Esophagus muscularis mucosa (tissue), 4 donors: ENCODE measurements around the gene DMD. TPM values are rescaled to one million over a fixed set of nuclear protein-coding genes. Genes with fewer than 3 reads are reported as not detected.

Experiments
- DNase-seq: peaks from one replicate; pipeline ENCODE4 v3.0.0-alpha.2; 2017; ENCODE audit errors: extremely low spot score
- H3K27ac ChIP-seq, 4 donors: fragments of 200-600 bp; sonication (generic); replicated peaks in 1 of 4; 1 replicate in 3 of 4; 2 replicates in 1 of 4; pipeline ENCODE4 v1.5.1; 2016 to 2019; ENCODE audit warnings: mild to moderate bottlenecking in 1 of 4
- H3K27me3 ChIP-seq, 4 donors: fragments of 200-600 bp; sonication (generic); one replicate each; pipeline versions ENCODE4 v1.5.1 to v1.6.0; 2016 to 2019
- H3K36me3 ChIP-seq, 4 donors: fragments of 200-600 bp; sonication (generic); one replicate each; pipeline ENCODE4 v1.5.1; 2016 to 2019
- H3K4me1 ChIP-seq, 4 donors: fragments of 200-600 bp; sonication (generic); one replicate each; pipeline ENCODE4 v1.5.1; 2016 to 2019
- H3K4me3 ChIP-seq, 4 donors: fragments of 200-600 bp; sonication (generic); 1 replicate in 2 of 4; 2 replicates in 2 of 4; pipeline ENCODE4 v1.5.1; 2016 to 2019; ENCODE audit warnings: mild to moderate bottlenecking in 4 of 4, moderate library complexity in 1 of 4
- H3K9me3 ChIP-seq, 4 donors: fragments of 200-600 bp; sonication (generic); 1 replicate in 3 of 4; 2 replicates in 1 of 4; pipeline ENCODE4 v1.5.1; 2016 to 2019
- CTCF ChIP-seq, 3 experiments: fragments of 200-600 bp in 2 of 3; fragments of 450-650 bp in 1 of 3; sonication (generic) in 2 of 3; IDR thresholded peaks; one replicate each; pipeline ENCODE4 v1.5.1; 2017 to 2019; ENCODE audit warnings: antibody characterized with exemption in 3 of 3, mild to moderate bottlenecking in 2 of 3, moderate library complexity in 1 of 3
- EP300 ChIP-seq: sonication (generic); formaldehyde crosslinking; IDR thresholded peaks from one replicate; pipeline ENCODE4 v1.6.1; 2017; ENCODE audit warnings: antibody characterized with exemption
- POLR2A ChIP-seq: fragments of 450-650 bp; IDR thresholded peaks from one replicate; pipeline ENCODE4 v1.6.1; 2017; ENCODE audit warnings: antibody characterized with exemption, moderate library complexity, mild to moderate bottlenecking, low read depth
- POLR2AphosphoS5 ChIP-seq, 2 donors: sonication (generic); formaldehyde crosslinking; IDR thresholded peaks; one replicate each; pipeline ENCODE4 v1.6.1; 2017; ENCODE audit warnings: antibody characterized with exemption in 2 of 2
- WGBS: methylation state at CpG from one replicate; pipeline ENCODE4 v1.1.5; 2018; 5-methylcytosine and 5-hydroxymethylcytosine counted together
- intact Hi-C: fragments of 100-400 bp; cut with DNase I; formaldehyde crosslinking; loops from one replicate; pipeline ENCODE4 v1.15.1; 2023
- total RNA-seq, 4 donors: library from RNA; depleted of rRNA; stranded (reverse); fragments of >200 nt; gene quantifications; one replicate each; pipeline versions ENCODE4 v1.1.0 to v1.2.1, GENCODE V29; 2016

Gene DMD
- total RNA-seq, 4 donors from 2014 or later: 127 to 210 (median 188) TPM

- Histone ChIP-seq H3K9me3 (no peaks in the 10 kb centered on the region), H3K4me1 (peaks cover under 1 to 30% (median 5%) of the 10 kb centered on the region in 4 donors), H3K36me3 (no peaks in the 10 kb centered on the region), H3K27ac (peak overlapping the region in 3 of 4 donors; percentile 6 to 39 (median 24)), H3K4me3 (no peak overlapping the region), H3K27me3 (no peaks in the 10 kb centered on the region)
- WGBS: 26% methylated on average over 3 of the region's 3 CpGs
- DNase-seq: no peak
- TF ChIP-seq POLR2AphosphoS5 (IDR thresholded peaks at IDR 0.05) (no peak), CTCF (IDR thresholded peaks at IDR 0.05) (no peak), POLR2A (no peak), EP300 (no peak)
- intact Hi-C loops: no loop called here
Observed at GRCh38 chrX:31314921-31315320, 1896.4 kb downstream of the DMD start.

- TF ChIP-seq CTCF (IDR thresholded peaks at IDR 0.05) (no peak), EP300 (no peak), POLR2AphosphoS5 (IDR thresholded peaks at IDR 0.05) (no peak), POLR2A (no peak)
- Histone ChIP-seq H3K27me3 (no peaks in the 10 kb centered on the region), H3K36me3 (no peaks in the 10 kb centered on the region), H3K9me3 (no peaks in the 10 kb centered on the region), H3K4me1 (no peaks in the 10 kb centered on the region), H3K4me3 (no peak overlapping the region), H3K27ac (no peak overlapping the region)
- intact Hi-C loops: no loop called here
- DNase-seq: no peak
- 82% methylated on average over 5 of the region's 5 CpGs for WGBS
Observed at GRCh38 chrX:31307952-31308351, 1903.4 kb downstream of the DMD start.

- no peaks in the 10 kb centered on the region for H3K9me3 ChIP-seq
- no peak for TF ChIP-seq EP300
- no peak for TF ChIP-seq CTCF (IDR thresholded peaks at IDR 0.05)
- TF ChIP-seq POLR2A: no peak
- TF ChIP-seq POLR2AphosphoS5 (IDR thresholded peaks at IDR 0.05): no peak
- 47% methylated on average over 1 of the region's 1 CpG for WGBS
Observed at GRCh38 chrX:31302573-31303075, 1908.7 kb downstream of the DMD start.

DNA sequence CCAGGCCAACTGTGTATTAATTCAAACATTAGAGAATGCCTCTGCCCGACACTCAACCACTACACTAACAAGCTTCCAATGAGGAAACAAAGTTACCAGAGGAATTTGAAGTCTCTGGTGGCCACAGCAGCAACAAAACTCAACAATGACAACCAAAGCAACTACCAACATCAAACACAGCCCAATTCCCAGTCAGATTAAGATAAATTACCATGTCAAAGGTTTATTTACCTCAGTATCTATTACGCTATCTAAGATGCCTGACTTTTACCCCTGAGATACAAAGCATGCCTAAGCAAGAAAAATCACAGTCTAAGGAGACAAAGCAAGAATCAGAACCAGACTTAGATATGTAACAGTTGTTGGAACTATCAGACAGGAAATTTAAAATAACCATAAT lies 1909.4 kb downstream of the DMD start:
- H3K27me3 ChIP-seq: no peaks in the 10 kb centered on the region
- no peak for DNase-seq
- H3K36me3 ChIP-seq: no peaks in the 10 kb centered on the region
- WGBS: 67% methylated on average over 2 of the region's 2 CpGs
- H3K27ac ChIP-seq: no peak overlapping the region
- TF ChIP-seq POLR2A: no peak
- no peak for TF ChIP-seq EP300
- no peak for TF ChIP-seq POLR2AphosphoS5 (IDR thresholded peaks at IDR 0.05)
- H3K4me3 ChIP-seq: no peak overlapping the region
- intact Hi-C loops: no loop called here
- no peaks in the 10 kb centered on the region for H3K9me3 ChIP-seq
- no peaks in the 10 kb centered on the region for H3K4me1 ChIP-seq

More at GRCh38 chrX:31302573-31303075, 1908.7 kb downstream of the DMD start:
- no peaks in the 10 kb centered on the region for H3K36me3 ChIP-seq
- DNase-seq: no peak
- no peaks in the 10 kb centered on the region for H3K27me3 ChIP-seq
- no peaks in the 10 kb centered on the region for H3K4me1 ChIP-seq
- H3K27ac ChIP-seq: no peak overlapping the region
- intact Hi-C loops: no loop called here
- no peak overlapping the region for H3K4me3 ChIP-seq

DNA sequence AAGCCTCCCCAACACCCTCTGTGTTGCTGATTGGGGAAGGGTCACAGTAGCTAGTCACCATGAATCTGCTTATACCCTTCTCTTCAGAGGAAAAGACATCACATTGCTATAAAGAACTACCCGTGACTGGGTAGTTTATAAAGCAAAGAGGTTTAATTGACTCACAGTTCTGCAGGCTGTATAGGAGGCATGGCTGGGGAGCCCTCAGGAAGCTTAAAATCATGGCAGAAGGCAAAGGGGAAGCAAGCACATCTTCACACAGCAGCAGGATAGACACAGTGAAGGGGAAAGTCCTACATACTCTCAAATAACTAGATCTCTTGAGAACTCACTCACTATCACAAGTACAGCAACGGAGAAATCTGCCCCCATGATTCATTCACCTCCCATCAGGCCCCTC lies 1910.1 kb downstream of the DMD start:
- 71% methylated on average over 2 of the region's 2 CpGs for WGBS
- intact Hi-C loops: no loop called here
- Histone ChIP-seq H3K27ac (no peak overlapping the region), H3K4me1 (no peaks in the 10 kb centered on the region), H3K9me3 (no peaks in the 10 kb centered on the region), H3K27me3 (no peaks in the 10 kb centered on the region), H3K36me3 (no peaks in the 10 kb centered on the region), H3K4me3 (no peak overlapping the region)
- no peak for DNase-seq
- TF ChIP-seq EP300 (no peak), POLR2AphosphoS5 (IDR thresholded peaks at IDR 0.05) (no peak), CTCF (IDR thresholded peaks at IDR 0.05) (no peak), POLR2A (no peak)
